Esophagus squamous epithelium (tissue), 4 donors: Measurements from ENCODE around the gene CCNI.

Experiments used
- CTCF ChIP-seq, 6 experiments: fragments of 450-650 bp in 4 of 6; fragments of 200-600 bp in 2 of 6; sonication (generic) in 2 of 6; IDR thresholded peaks; one replicate each; pipeline ENCODE4 v1.5.1; 2016 to 2019; ENCODE audit warnings: antibody characterized with exemption in 6 of 6, mild to moderate bottlenecking in 4 of 6, moderate library complexity in 4 of 6
- POLR2A ChIP-seq, 4 donors: fragments of 450-650 bp; IDR thresholded peaks; one replicate each; pipeline ENCODE4 v1.6.1; 2017; ENCODE audit warnings: antibody characterized with exemption in 4 of 4, mild to moderate bottlenecking in 4 of 4, moderate library complexity in 3 of 4

- no peak for TF ChIP-seq POLR2A (IDR thresholded peaks at IDR 0.05)
- no peak for TF ChIP-seq CTCF (IDR thresholded peaks at IDR 0.05)
Measured at GRCh38 chr4:77089866-77090265, 14.1 kb upstream of the CCNI start.
